ENCODE measurements around the gene ESYT2.

DNA sequence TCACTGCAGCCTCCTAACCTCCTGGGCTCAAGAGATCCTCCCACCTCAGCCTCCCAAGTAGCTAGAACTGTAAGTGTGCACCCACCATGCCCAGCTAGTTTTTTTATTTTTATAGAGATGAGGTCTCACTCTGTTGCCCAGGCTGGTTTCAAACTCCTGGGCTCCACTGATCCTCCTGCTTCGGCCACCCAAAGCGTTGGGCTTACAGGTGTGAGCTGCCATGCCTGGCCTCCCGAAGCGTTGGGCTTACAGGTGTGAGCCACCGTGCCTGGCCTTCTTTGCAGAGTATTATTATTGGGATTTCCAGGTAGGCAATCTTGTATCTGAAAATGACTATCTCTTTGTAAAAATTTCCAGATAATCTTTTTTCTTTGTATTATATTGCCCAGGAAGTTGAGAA is 101.6 kb downstream of the ESYT2 start:
- TF ChIP-seq, protein P1, sequence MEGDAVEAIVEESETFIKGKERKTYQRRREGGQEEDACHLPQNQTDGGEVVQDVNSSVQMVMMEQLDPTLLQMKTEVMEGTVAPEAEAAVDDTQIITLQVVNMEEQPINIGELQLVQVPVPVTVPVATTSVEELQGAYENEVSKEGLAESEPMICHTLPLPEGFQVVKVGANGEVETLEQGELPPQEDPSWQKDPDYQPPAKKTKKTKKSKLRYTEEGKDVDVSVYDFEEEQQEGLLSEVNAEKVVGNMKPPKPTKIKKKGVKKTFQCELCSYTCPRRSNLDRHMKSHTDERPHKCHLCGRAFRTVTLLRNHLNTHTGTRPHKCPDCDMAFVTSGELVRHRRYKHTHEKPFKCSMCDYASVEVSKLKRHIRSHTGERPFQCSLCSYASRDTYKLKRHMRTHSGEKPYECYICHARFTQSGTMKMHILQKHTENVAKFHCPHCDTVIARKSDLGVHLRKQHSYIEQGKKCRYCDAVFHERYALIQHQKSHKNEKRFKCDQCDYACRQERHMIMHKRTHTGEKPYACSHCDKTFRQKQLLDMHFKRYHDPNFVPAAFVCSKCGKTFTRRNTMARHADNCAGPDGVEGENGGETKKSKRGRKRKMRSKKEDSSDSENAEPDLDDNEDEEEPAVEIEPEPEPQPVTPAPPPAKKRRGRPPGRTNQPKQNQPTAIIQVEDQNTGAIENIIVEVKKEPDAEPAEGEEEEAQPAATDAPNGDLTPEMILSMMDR (optimal IDR thresholded peaks at IDR 0.05 in 1 of 3, IDR thresholded peaks at IDR 0.05 in 1 of 3, conservative IDR thresholded peaks at IDR 0.05 in 1 of 3; ENCODE audit: extremely low read depth in 1 of 3, insufficient read depth in 2 of 3, low read length in 3 of 3): no peak
- no peak for TF ChIP-seq EZH2 (IDR thresholded peaks at IDR 0.05; ENCODE audit: low read length)
